ENCODE results near the gene FAM50B. TPM values are rescaled to one million over a fixed set of nuclear protein-coding genes. Genes with fewer than 3 reads are reported as not detected.
A peak's percentile ranks its signal among the peaks of the same experiment; 100 is the strongest.

FAM50B gene
- total RNA-seq = 13.1 TPM
- long read RNA-seq, transcript FAM50B-203 (2 exons, 1,643 nt) = major isoform, 30 of 39 reads
- long read RNA-seq, transcript FAM50B-202 (1 exons, 1,935 nt) = minor isoform, 9 of 39 reads
- long read RNA-seq, partial matches to known transcripts = 0 of 39 reads
- long read RNA-seq, other reads (novel, unspliced or antisense) = 0 of 39 reads

DNA sequence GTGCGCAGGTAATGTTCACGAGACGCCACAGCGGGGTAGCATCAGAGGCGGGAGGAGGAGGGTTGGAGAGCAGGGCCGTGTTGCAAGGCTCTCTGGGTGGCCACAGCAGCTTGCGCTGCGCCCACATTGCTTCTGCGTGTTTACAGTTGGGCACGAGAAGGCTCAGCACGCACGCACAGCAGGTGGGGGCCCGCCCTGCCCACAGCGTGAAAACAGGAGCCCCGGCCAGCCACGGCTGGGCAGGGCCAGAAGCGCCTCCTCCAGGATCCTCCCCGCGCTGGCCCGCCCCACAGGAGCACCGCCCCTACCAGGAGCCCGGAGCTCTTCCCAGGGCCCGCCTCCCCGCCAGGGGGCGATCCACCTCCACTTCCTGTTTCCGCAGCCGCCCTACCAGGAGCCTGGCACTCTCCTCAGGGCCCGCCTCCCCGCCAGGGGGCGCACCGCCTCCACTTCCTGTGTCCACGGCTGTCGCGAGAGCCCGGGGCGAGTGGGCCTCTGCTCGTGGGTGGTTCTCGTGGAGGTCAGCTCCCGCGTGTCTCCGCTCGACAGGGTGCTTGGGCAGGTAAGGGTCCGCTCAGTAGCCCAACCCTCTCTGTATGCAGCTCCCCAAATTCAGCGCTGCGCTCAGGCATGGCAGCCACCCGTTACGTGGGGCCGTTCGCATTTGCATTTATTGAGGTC, at the start of gene FAM50B:
FAM50B (plus strand) TSS at position 449 of the 681 bp plus-strand sequence. CDS start 439 bp downstream, outside the sequence.
- peaks cover 8% of the 10 kb centered on the region for H3K4me1 ChIP-seq
- peak within 1 kb of the TSS; percentile 48 for H3K4me3 ChIP-seq
- TF ChIP-seq, protein P1, sequence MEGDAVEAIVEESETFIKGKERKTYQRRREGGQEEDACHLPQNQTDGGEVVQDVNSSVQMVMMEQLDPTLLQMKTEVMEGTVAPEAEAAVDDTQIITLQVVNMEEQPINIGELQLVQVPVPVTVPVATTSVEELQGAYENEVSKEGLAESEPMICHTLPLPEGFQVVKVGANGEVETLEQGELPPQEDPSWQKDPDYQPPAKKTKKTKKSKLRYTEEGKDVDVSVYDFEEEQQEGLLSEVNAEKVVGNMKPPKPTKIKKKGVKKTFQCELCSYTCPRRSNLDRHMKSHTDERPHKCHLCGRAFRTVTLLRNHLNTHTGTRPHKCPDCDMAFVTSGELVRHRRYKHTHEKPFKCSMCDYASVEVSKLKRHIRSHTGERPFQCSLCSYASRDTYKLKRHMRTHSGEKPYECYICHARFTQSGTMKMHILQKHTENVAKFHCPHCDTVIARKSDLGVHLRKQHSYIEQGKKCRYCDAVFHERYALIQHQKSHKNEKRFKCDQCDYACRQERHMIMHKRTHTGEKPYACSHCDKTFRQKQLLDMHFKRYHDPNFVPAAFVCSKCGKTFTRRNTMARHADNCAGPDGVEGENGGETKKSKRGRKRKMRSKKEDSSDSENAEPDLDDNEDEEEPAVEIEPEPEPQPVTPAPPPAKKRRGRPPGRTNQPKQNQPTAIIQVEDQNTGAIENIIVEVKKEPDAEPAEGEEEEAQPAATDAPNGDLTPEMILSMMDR (IDR thresholded peaks at IDR 0.05) = peak; percentile 91
- no peaks in the 10 kb centered on the region for H3K9me3 ChIP-seq
- no peaks in the 10 kb centered on the region for H3K36me3 ChIP-seq
- peak within 1 kb of the TSS; percentile 61 for H3K27ac ChIP-seq
- peak; percentile 99 for ATAC-seq
- peak; percentile 96 for DNase-seq
- H3K27me3 ChIP-seq = no peaks in the 10 kb centered on the region
- intact Hi-C loops (cut with DNase I) = loop anchor here (10.0 kb wide), 1 partner anchor 104 kb away; no protein-coding TSS in a partner anchor

GRCh38 chr6:3799719-3800118, 49.5 kb upstream of the FAM50B start:
- no peaks in the 10 kb centered on the region for H3K36me3 ChIP-seq
- H3K27ac ChIP-seq = no peak overlapping the region
- H3K9me3 ChIP-seq = no peaks in the 10 kb centered on the region
- ATAC-seq (no peak), DNase-seq (no peak)
- H3K4me1 ChIP-seq = peaks cover 48% of the 10 kb centered on the region
- TF ChIP-seq, protein P1 (IDR thresholded peaks at IDR 0.05) = no peak
- no peaks in the 10 kb centered on the region for H3K27me3 ChIP-seq
- no peak overlapping the region for H3K4me3 ChIP-seq
- intact Hi-C loops (cut with DNase I) = no loop called here

DNA sequence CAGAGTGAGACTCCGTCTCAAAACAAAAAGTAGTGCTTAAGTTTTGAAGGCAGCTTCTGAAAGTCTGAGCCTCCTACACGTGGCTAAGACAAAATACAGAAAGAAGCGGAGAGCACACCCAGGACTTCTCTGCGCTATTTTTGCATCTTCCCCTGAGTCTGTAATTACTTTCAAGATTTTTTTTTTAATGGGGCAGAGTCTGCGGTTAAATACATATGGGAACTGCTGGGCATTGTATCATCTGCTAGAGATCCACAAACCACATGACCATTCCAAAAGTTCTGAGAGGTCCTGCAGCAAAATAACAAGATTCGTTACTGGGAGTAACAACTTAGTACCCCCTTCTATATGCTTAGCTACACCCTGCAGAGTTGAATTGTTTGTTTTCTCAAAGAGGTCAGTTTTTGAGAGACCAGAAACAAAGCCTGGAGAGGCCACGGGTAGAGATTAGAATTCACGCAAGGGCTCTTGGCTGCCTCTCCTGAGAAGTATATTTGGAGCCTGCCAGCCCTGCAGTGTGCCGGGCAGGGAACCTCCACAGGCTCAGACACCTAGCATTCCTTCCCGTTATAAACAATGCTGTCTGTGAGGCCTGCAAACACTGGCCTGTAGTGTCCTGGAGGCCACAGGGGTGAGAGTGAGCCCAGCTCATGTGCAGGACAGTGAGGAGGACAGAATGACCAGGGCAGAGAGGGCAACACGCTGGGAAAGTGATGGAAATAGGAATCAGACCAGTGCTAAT, 48.2 kb upstream of the FAM50B start:
- Histone ChIP-seq H3K27me3 (no peaks in the 10 kb centered on the region), H3K27ac (no peak overlapping the region), H3K9me3 (no peaks in the 10 kb centered on the region), H3K4me1 (peaks cover 45% of the 10 kb centered on the region), H3K36me3 (no peaks in the 10 kb centered on the region), H3K4me3 (no peak overlapping the region)
- TF ChIP-seq, protein P1 (IDR thresholded peaks at IDR 0.05) = no peak
- peak; percentile 76 for ATAC-seq
- intact Hi-C loops (cut with DNase I) = no loop called here
- DNase-seq = no peak

DNA sequence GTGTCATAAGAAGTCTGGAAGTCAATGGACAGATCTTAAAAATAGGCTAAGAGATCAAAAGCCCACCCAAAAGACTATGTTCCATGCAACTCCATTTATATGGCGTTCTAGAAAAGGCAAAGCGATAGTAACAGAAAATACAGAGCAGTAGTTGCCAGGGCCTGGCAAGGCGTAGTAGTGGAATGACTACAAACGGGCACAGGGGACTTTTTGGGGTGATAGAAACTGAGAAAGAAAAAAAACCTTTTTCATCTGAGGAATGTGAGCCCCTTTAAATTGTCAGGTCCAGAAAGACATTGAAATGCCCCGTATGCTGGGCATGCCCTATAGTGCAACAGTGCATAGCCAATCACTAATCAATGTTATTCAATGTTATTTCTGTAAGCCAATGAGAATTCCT, 47.2 kb upstream of the FAM50B start:
- peaks cover 38% of the 10 kb centered on the region for H3K4me1 ChIP-seq

More for the DNA sequence above, 47.2 kb upstream of the FAM50B start:
- no peak for ATAC-seq
- intact Hi-C loops (cut with DNase I) = no loop called here
- TF ChIP-seq, protein P1 (IDR thresholded peaks at IDR 0.05) = no peak
- no peaks in the 10 kb centered on the region for H3K27me3 ChIP-seq
- H3K4me3 ChIP-seq = no peak overlapping the region
- H3K9me3 ChIP-seq = no peaks in the 10 kb centered on the region
- DNase-seq = no peak
- H3K36me3 ChIP-seq = no peaks in the 10 kb centered on the region
- no peak overlapping the region for H3K27ac ChIP-seq
